IMR-90 (cell line): Measurements from ENCODE around the gene NPFFR1. TPM values are rescaled to one million over a fixed set of nuclear protein-coding genes. Genes with fewer than 3 reads are reported as not detected.

ENCODE experiments used
- ATAC-seq: fragments of 200-7000 bp; cut with Tn5 transposase; 2 replicates; pipeline ENCODE4 v1.9.1; 2020; ENCODE audit warnings: low read depth, mild to moderate bottlenecking, moderate library complexity
- BruUV-seq: library from RNA; stranded (reverse); fragments of 400-500 nt; replicated peaks from 2 replicates; lab custom pipeline; 2021; lab: Mats Ljungman, UMichigan
- CTCF ChIA-PET: fragments of 300-600 bp; formaldehyde crosslinking; extraction: SDS; loops from one replicate; lab custom pipeline; 2021; ENCODE audit warnings: antibody characterized with exemption; lab: Yijun Ruan, JAX
- POLR2A ChIA-PET: fragments of 300-600 bp; sonication (Branson Sonifier 250); formaldehyde crosslinking; loops from one replicate; lab custom pipeline; 2022; ENCODE audit warnings: antibody characterized with exemption; ENCODE audit not compliant: unreplicated experiment; lab: Charles Lee
- DNase-seq: peaks from one replicate; pipeline ENCODE4 v3.0.0; 2013
- H2AFZ ChIP-seq: replicated peaks from 2 replicates; pipeline ENCODE3; 2013; ENCODE audit warnings: low read length, mild to moderate bottlenecking; ENCODE audit not compliant: poor library complexity
- H2AK5ac ChIP-seq: 2 replicates; pipeline ENCODE4 v1.6.1; 2013; ENCODE audit warnings: low read depth, low read length, inconsistent platforms
- H2AK9ac ChIP-seq: replicated peaks from 2 replicates; pipeline ENCODE3; 2013; ENCODE audit warnings: mild to moderate bottlenecking, low read depth, low read length, moderate library complexity; ENCODE audit not compliant: poor library complexity
- H2BK120ac ChIP-seq: 2 replicates; pipeline ENCODE4 v1.6.1; 2013; ENCODE audit warnings: low read depth, low read length, inconsistent platforms
- H2BK15ac ChIP-seq: 3 replicates; pipeline ENCODE4 v1.6.1; 2013; ENCODE audit warnings: low read depth, low read length, inconsistent platforms
- H2BK20ac ChIP-seq: 2 replicates; pipeline ENCODE4 v1.6.1; 2013; ENCODE audit warnings: low read depth, mild to moderate bottlenecking, inconsistent platforms, low read length, moderate library complexity
- H2BK5ac ChIP-seq: 2 replicates; pipeline ENCODE4 v1.6.1; 2013; ENCODE audit warnings: mild to moderate bottlenecking, low read depth, low read length, inconsistent platforms; ENCODE audit not compliant: poor library complexity, severe bottlenecking
- H3K14ac ChIP-seq: replicated peaks from 2 replicates; pipeline ENCODE4 v1.6.1; 2013; ENCODE audit warnings: low read depth, low read length, inconsistent platforms
- H3K18ac ChIP-seq: 2 replicates; pipeline ENCODE4 v1.6.1; 2013; ENCODE audit warnings: low read depth, low read length, control low read depth
- H3K23ac ChIP-seq: 2 replicates; pipeline ENCODE4 v1.6.1; 2013; ENCODE audit warnings: low read depth, low read length, inconsistent platforms
- H3K27ac ChIP-seq: 2 replicates; pipeline ENCODE4 v1.5.1; 2013; ENCODE audit warnings: mild to moderate bottlenecking, control low read depth, low read length; ENCODE audit not compliant: insufficient read depth
- H3K27me3 ChIP-seq: 2 replicates; pipeline ENCODE4 v1.6.1; 2013; ENCODE audit warnings: low read length; ENCODE audit not compliant: control insufficient read depth, insufficient read depth
- H3K36me3 ChIP-seq: 2 replicates; pipeline ENCODE4 v1.6.1; 2013; ENCODE audit warnings: low read length, mixed read lengths; ENCODE audit not compliant: control insufficient read depth, insufficient read depth
- H3K4ac ChIP-seq: 2 replicates; pipeline ENCODE4 v1.6.1; 2013; ENCODE audit warnings: low read depth, low read length, inconsistent platforms
- H3K4me1 ChIP-seq: 2 replicates; pipeline ENCODE4 v1.6.1; 2013; ENCODE audit warnings: low read length, mixed read lengths; ENCODE audit not compliant: control insufficient read depth, insufficient read depth
- H3K4me2 ChIP-seq: 2 replicates; pipeline ENCODE4 v1.6.1; 2013; ENCODE audit warnings: low read depth, mild to moderate bottlenecking, control low read depth, low read length, moderate library complexity
- H3K4me3 ChIP-seq: 2 replicates; pipeline ENCODE4 v1.5.1; 2013; ENCODE audit warnings: low read depth, mild to moderate bottlenecking, control low read depth, low read length, moderate library complexity; ENCODE audit not compliant: insufficient read depth
- H3K56ac ChIP-seq: 2 replicates; pipeline ENCODE4 v1.6.1; 2013; ENCODE audit warnings: low read length, inconsistent platforms; ENCODE audit not compliant: insufficient read depth; ENCODE audit errors: extremely low read depth
- H3K79me1 ChIP-seq, 2 experiments: 2 replicates each; pipeline ENCODE4 v1.6.1; 2013; ENCODE audit warnings: low read length in 2 of 2, inconsistent platforms in 1 of 2, low read depth in 1 of 2
- H3K9ac ChIP-seq: 2 replicates; pipeline ENCODE4 v1.6.1; 2013; ENCODE audit warnings: low read depth, low read length, control low read depth
- H3K9me1 ChIP-seq: 2 replicates; pipeline ENCODE4 v1.6.1; 2013; ENCODE audit warnings: low read length, inconsistent platforms; ENCODE audit not compliant: insufficient read depth
- H3K9me3 ChIP-seq: 2 replicates; pipeline ENCODE4 v1.6.1; 2013; ENCODE audit warnings: low read length; ENCODE audit not compliant: control insufficient read depth, insufficient read depth
- H4K20me1 ChIP-seq: 2 replicates; pipeline ENCODE4 v1.6.1; 2013; ENCODE audit warnings: low read length, inconsistent platforms; ENCODE audit not compliant: insufficient read depth
- H4K5ac ChIP-seq: 2 replicates; pipeline ENCODE4 v1.6.1; 2013; ENCODE audit warnings: mild to moderate bottlenecking, low read depth, low read length, control low read depth
- H4K8ac ChIP-seq, 2 experiments: 2 replicates each; pipeline ENCODE4 v1.6.1; 2013; ENCODE audit warnings: low read depth in 2 of 2, low read length in 2 of 2, control low read depth in 1 of 2, inconsistent platforms in 1 of 2
- H4K91ac ChIP-seq: 2 replicates; pipeline ENCODE4 v1.6.1; 2013; ENCODE audit warnings: low read depth, low read length, inconsistent platforms; ENCODE audit not compliant: insufficient read depth
- BHLHE40 ChIP-seq: fragments of 150-350 bp; IDR thresholded peaks from 2 replicates; pipeline ENCODE4 v1.6.1; 2016; ENCODE audit warnings: mild to moderate bottlenecking, low read depth, low read length
- CEBPB ChIP-seq: IDR thresholded peaks from 2 replicates; pipeline ENCODE4 v1.6.1; 2012; ENCODE audit warnings: low read depth, low read length, improper control_type of control experiment
- CHD1 ChIP-seq: IDR thresholded peaks from 2 replicates; pipeline ENCODE4 v1.6.1; 2012; ENCODE audit warnings: low read depth, low read length, improper control_type of control experiment
- FOS ChIP-seq: fragments of 150-350 bp; IDR thresholded peaks from 2 replicates; pipeline ENCODE4 v1.6.1; 2016; ENCODE audit warnings: low read depth, low read length
- MAFK ChIP-seq: IDR thresholded peaks from 2 replicates; pipeline ENCODE4 v1.6.1; 2012; ENCODE audit warnings: low read depth, low read length, improper control_type of control experiment
- MAZ ChIP-seq: IDR thresholded peaks from 2 replicates; pipeline ENCODE4 v1.6.1; 2012; ENCODE audit warnings: low read depth, mild to moderate bottlenecking, low read length, improper control_type of control experiment, moderate library complexity, borderline replicate concordance
- MXI1 ChIP-seq: IDR thresholded peaks from 2 replicates; pipeline ENCODE4 v1.6.1; 2012; ENCODE audit warnings: low read depth, mild to moderate bottlenecking, low read length, moderate library complexity, borderline replicate concordance
- NFE2L2 ChIP-seq: fragments of 150-350 bp; IDR thresholded peaks from 2 replicates; pipeline ENCODE4 v1.6.1; 2016; ENCODE audit warnings: low read depth, mild to moderate bottlenecking, low read length
- POLR2A ChIP-seq: IDR thresholded peaks from 2 replicates; pipeline ENCODE4 v1.6.1; 2012; ENCODE audit warnings: mild to moderate bottlenecking, low read depth, low read length
- RAD21 ChIP-seq: IDR thresholded peaks from 2 replicates; pipeline ENCODE4 v1.6.1; 2012; ENCODE audit warnings: low read length, improper control_type of control experiment
- RCOR1 ChIP-seq: IDR thresholded peaks from 2 replicates; pipeline ENCODE4 v1.6.1; 2012; ENCODE audit warnings: mild to moderate bottlenecking, low read length, improper control_type of control experiment; ENCODE audit not compliant: insufficient replicate concordance
- RFX5 ChIP-seq: IDR thresholded peaks from 2 replicates; pipeline ENCODE4 v1.8.0; 2012; ENCODE audit warnings: low read depth, mild to moderate bottlenecking, low read length, moderate library complexity
- SMC3 ChIP-seq: fragments of 150-350 bp; IDR thresholded peaks from 2 replicates; pipeline ENCODE4 v1.6.1; 2016; ENCODE audit warnings: low read depth, mild to moderate bottlenecking, antibody characterized with exemption, low read length, moderate library complexity
- whole genome bisulfite sequencing, 2 experiments: methylation state at CpG; one replicate each; pipeline versions ENCODE4 v1.1.5 to v1.1.7; 2013; ENCODE audit warnings: missing lambda C conversion rate in 2 of 2; ENCODE audit not compliant: insufficient read length in 1 of 2; ENCODE audit errors: extremely low coverage in 2 of 2; 5-methylcytosine and 5-hydroxymethylcytosine counted together
- dilution Hi-C: fragments of 300-500 bp; cut with HindIII; formaldehyde crosslinking; loops from one replicate; pipeline ENCODE4 v1.14.3; 2018; ENCODE audit warnings: low sequenced_read_pairs; ENCODE audit not compliant: unreplicated experiment
- in situ Hi-C: fragments of 300-500 bp; cut with MboI; formaldehyde crosslinking; loops from 3 replicates; pipeline ENCODE4 v1.14.3; 2019; ENCODE audit warnings: low sequenced_read_pairs, inconsistent platforms, mixed read lengths
- intact Hi-C: fragments of 100-400 bp; cut with micrococcal nuclease; formaldehyde crosslinking; loops from 2 replicates; pipeline ENCODE4 v1.10.0; 2022
- polyA plus RNA-seq, 3 experiments: library from polyadenylated mRNA; depleted of rRNA; stranded (reverse); fragments of >200 nt; gene quantifications; 2 replicates each; pipeline ENCODE4 v1.2.3, GENCODE V29; 2012; ENCODE audit warnings: low replicate concordance in 1 of 3
- total RNA-seq: library from RNA; depleted of rRNA; stranded (reverse); fragments of >200 nt; gene quantifications from 2 replicates; pipeline ENCODE4 v1.2.3, GENCODE V29; 2012
- TF ChIP-seq, protein P1 (sequence below): conservative IDR thresholded peaks from 2 replicates; pipeline ENCODE4 v1.5.1; 2012; ENCODE audit warnings: mild to moderate bottlenecking, low read depth, low read length, improper control_type of control experiment
- TF ChIP-seq, protein P2 (sequence below): fragments of 150-350 bp; IDR thresholded peaks from 2 replicates; pipeline ENCODE4 v1.6.1; 2016; ENCODE audit warnings: low read depth, mild to moderate bottlenecking, low read length, moderate library complexity, borderline replicate concordance

The NPFFR1 gene
- total and polyA plus RNA-seq, 2 of the 4 experiments (the other 2 are of a cell fraction): not detected

DNA sequence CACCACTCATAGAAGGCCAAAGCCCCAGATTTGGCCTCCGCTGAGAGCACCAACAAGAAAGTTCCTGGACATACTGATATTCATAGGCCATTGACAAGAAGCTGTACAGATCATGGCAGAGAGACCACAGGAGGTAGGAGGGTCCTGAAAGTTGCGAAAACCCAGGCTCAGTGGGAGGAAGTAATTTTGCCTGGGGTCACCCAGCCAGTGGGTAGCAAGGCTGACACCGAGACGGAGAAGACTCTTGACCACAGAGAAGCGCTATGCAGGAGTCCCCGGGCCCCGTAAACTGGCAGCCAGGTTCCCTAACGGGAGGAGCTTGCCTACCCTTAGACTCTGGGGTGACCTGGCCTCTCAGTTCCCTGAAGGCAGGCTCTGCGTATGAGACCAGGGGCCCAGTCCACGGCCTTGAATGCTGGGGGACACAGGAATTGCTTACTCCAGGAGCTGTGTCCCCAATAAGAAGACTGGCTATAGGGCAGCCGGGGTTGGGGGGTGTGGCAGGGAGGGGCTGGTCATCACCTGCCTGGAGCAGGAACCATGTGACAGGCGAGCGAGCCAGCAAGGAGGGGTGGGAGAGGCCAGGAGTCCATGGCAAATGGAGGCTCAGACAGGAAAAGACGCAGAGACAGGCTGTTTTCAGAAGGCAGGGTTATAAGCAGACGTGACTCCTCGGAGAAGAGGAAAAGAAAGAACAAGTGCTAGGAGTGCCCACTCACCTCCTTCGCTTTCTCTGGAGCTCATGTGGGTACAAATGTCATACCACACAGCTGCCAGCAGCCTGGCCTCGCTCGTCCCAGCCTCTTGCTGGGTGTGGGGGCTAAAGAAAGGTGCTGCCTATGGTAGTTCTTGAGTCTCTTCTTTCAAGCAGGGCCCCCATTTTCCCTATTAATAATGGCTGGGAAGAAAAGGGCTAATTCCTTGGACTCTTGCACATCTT is 24.6 kb upstream of the NPFFR1 start:
- ChIA-PET POLR2A (no interaction called here), CTCF (no interaction called here)
- no peak overlapping the region for H3K4me2 ChIP-seq
- no peak overlapping the region for H2AFZ ChIP-seq
- 93% methylated on average over 10 of the region's 19 CpGs; no CpG with 5 or more reads in 1 of the 2 experiments for WGBS, 2 experiments
- H3K4ac ChIP-seq: no peak overlapping the region
- peaks cover 9% of the 10 kb centered on the region; the same call in 1 of the 2 replicates for H3K4me1 ChIP-seq
- H3K9me3 ChIP-seq: no peaks in the 10 kb centered on the region
- no peaks in the 10 kb centered on the region for H3K79me1 ChIP-seq
- no peak overlapping the region for H2AK5ac ChIP-seq
- no peak overlapping the region for H3K23ac ChIP-seq
- no TSS peak for BruUV-seq
- no peak overlapping the region for H4K8ac ChIP-seq
- no peak overlapping the region for H2BK5ac ChIP-seq
- no peak overlapping the region for H3K18ac ChIP-seq
- in situ Hi-C loops (no loop called here), intact Hi-C loops (no loop called here), dilution Hi-C loops (no loop called here)
- no peak overlapping the region for H4K5ac ChIP-seq
- no peaks in the 10 kb centered on the region for H3K36me3 ChIP-seq
- H2BK15ac ChIP-seq: no peak overlapping the region
- H2AK9ac ChIP-seq: no peak overlapping the region
- H4K20me1 ChIP-seq: no peaks in the 10 kb centered on the region; the same call in 1 of the 2 replicates
- H3K27ac ChIP-seq: no peak overlapping the region
- no peak overlapping the region for H3K56ac ChIP-seq
- no peak for DNase-seq
- H2BK20ac ChIP-seq: no peak overlapping the region
- no peak overlapping the region for H3K9ac ChIP-seq
- H2BK120ac ChIP-seq: no peak overlapping the region
- H3K27me3 ChIP-seq: 0 out of 2 replicates have a peak, but pooled peaks cover 2% of the 10 kb centered on the region
- H4K91ac ChIP-seq: no peak overlapping the region
- no peak overlapping the region for H3K4me3 ChIP-seq
- H3K9me1 ChIP-seq: peaks cover 3% of the 10 kb centered on the region; the same call in 1 of the 2 replicates
- no peak overlapping the region for H3K14ac ChIP-seq
- ATAC-seq: no peak
- TF ChIP-seq, protein P1, sequence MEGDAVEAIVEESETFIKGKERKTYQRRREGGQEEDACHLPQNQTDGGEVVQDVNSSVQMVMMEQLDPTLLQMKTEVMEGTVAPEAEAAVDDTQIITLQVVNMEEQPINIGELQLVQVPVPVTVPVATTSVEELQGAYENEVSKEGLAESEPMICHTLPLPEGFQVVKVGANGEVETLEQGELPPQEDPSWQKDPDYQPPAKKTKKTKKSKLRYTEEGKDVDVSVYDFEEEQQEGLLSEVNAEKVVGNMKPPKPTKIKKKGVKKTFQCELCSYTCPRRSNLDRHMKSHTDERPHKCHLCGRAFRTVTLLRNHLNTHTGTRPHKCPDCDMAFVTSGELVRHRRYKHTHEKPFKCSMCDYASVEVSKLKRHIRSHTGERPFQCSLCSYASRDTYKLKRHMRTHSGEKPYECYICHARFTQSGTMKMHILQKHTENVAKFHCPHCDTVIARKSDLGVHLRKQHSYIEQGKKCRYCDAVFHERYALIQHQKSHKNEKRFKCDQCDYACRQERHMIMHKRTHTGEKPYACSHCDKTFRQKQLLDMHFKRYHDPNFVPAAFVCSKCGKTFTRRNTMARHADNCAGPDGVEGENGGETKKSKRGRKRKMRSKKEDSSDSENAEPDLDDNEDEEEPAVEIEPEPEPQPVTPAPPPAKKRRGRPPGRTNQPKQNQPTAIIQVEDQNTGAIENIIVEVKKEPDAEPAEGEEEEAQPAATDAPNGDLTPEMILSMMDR: no peak
- TF ChIP-seq, protein P2, sequence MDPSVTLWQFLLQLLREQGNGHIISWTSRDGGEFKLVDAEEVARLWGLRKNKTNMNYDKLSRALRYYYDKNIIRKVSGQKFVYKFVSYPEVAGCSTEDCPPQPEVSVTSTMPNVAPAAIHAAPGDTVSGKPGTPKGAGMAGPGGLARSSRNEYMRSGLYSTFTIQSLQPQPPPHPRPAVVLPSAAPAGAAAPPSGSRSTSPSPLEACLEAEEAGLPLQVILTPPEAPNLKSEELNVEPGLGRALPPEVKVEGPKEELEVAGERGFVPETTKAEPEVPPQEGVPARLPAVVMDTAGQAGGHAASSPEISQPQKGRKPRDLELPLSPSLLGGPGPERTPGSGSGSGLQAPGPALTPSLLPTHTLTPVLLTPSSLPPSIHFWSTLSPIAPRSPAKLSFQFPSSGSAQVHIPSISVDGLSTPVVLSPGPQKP: no peak
- TF ChIP-seq BHLHE40 (no peak), CEBPB (no peak), NFE2L2 (no peak), RFX5 (no peak), RCOR1 (no peak), POLR2A (no peak), FOS (no peak), CHD1 (no peak), SMC3 (no peak), RAD21 (no peak), MXI1 (no peak), MAFK (no peak), MAZ (no peak)
